ENCODE measurements around the gene SPPL2A.
A peak's percentile ranks its signal among the peaks of the same experiment; 100 is the strongest.

The SPPL2A gene

GRCh38 chr15:50773389-50773788 is 7.9 kb upstream of the SPPL2A start:
- Histone ChIP-seq H3K9me3 (replicated peaks; ENCODE audit: insufficient read depth, low read length) (no peaks in the 10 kb centered on the region), H3K9ac (ENCODE audit: low read length) (no peak overlapping the region), H3K36me3 (replicated peaks; ENCODE audit: insufficient read depth, low read length) (no peaks in the 10 kb centered on the region), H3K9me2 (replicated peaks; ENCODE audit: insufficient read depth, low read length) (no peaks in the 10 kb centered on the region), H3K4me2 (ENCODE audit: low read depth, low read length) (no peak overlapping the region), H3K4me1 (ENCODE audit: low read length) (no peaks in the 10 kb centered on the region), H3F3A (ENCODE audit: insufficient read depth, low read length) (no peaks in the 10 kb centered on the region), H2AFZ (ENCODE audit: low read length) (no peak overlapping the region), H3K79me2 (ENCODE audit: low read length) (no peaks in the 10 kb centered on the region), H3K27ac (ENCODE audit: low read length) (no peak overlapping the region), H3K4me3 (ENCODE audit: low read length) (no peak overlapping the region), H3K27me3 (replicated peaks; ENCODE audit: insufficient read depth, low read length) (no peaks in the 10 kb centered on the region), H4K20me1 (ENCODE audit: insufficient read depth, low read length) (no peaks in the 10 kb centered on the region)
- no peak for DNase-seq
- TF ChIP-seq EZH2 (optimal IDR thresholded peaks at IDR 0.05; ENCODE audit: low read depth, low read length) (no peak), EZH2phosphoT487 (IDR thresholded peaks at IDR 0.05; ENCODE audit: low read length) (no peak)
- TF ChIP-seq, protein P1, sequence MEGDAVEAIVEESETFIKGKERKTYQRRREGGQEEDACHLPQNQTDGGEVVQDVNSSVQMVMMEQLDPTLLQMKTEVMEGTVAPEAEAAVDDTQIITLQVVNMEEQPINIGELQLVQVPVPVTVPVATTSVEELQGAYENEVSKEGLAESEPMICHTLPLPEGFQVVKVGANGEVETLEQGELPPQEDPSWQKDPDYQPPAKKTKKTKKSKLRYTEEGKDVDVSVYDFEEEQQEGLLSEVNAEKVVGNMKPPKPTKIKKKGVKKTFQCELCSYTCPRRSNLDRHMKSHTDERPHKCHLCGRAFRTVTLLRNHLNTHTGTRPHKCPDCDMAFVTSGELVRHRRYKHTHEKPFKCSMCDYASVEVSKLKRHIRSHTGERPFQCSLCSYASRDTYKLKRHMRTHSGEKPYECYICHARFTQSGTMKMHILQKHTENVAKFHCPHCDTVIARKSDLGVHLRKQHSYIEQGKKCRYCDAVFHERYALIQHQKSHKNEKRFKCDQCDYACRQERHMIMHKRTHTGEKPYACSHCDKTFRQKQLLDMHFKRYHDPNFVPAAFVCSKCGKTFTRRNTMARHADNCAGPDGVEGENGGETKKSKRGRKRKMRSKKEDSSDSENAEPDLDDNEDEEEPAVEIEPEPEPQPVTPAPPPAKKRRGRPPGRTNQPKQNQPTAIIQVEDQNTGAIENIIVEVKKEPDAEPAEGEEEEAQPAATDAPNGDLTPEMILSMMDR (IDR thresholded peaks at IDR 0.05; ENCODE audit: low read length) = no peak

DNA sequence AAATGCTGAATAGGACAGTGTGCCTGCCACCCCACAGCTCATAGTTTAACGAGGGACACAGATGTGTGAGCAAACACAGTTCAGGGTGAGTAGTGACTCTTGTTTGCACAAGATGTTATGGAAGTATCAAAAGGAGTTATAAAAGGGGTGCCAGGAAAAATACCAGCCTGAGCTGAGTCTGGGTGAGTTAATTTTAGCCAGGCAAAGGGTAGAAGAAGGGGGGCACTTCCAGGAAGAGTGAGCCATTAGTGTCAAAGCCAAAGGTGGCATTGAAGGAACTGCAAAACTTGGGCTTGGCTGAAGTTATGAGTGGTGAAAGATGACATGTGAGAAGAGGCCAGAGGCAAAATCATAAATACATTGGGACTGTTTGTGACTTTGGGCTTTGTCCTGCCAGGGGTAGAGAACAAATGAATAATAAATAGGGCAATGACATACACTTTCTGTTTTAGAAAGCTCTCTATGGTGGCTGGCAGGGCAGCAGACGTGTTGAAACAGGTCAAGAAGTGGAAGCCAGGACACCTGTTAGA is 1.9 kb upstream of the SPPL2A start:
- Histone ChIP-seq H3K79me2 (ENCODE audit: low read length) (peaks cover 23% of the 10 kb centered on the region), H3K4me2 (ENCODE audit: low read depth, low read length) (no peak overlapping the region), H4K20me1 (ENCODE audit: insufficient read depth, low read length) (no peaks in the 10 kb centered on the region), H3K36me3 (replicated peaks; ENCODE audit: insufficient read depth, low read length) (no peaks in the 10 kb centered on the region), H3F3A (ENCODE audit: insufficient read depth, low read length) (peaks cover 21% of the 10 kb centered on the region), H3K27ac (ENCODE audit: low read length) (no peak overlapping the region), H3K9ac (ENCODE audit: low read length) (no peak overlapping the region), H3K4me3 (ENCODE audit: low read length) (no peak overlapping the region), H3K9me3 (replicated peaks; ENCODE audit: insufficient read depth, low read length) (no peaks in the 10 kb centered on the region), H2AFZ (ENCODE audit: low read length) (no peak overlapping the region), H3K4me1 (ENCODE audit: low read length) (peaks cover 9% of the 10 kb centered on the region), H3K9me2 (replicated peaks; ENCODE audit: insufficient read depth, low read length) (no peaks in the 10 kb centered on the region), H3K27me3 (replicated peaks; ENCODE audit: insufficient read depth, low read length) (no peaks in the 10 kb centered on the region)
- TF ChIP-seq, protein P1 (IDR thresholded peaks at IDR 0.05; ENCODE audit: low read length) = no peak
- no peak for TF ChIP-seq EZH2 (optimal IDR thresholded peaks at IDR 0.05; ENCODE audit: low read depth, low read length)
- no peak for TF ChIP-seq EZH2phosphoT487 (IDR thresholded peaks at IDR 0.05; ENCODE audit: low read length)
- no peak for DNase-seq

DNA sequence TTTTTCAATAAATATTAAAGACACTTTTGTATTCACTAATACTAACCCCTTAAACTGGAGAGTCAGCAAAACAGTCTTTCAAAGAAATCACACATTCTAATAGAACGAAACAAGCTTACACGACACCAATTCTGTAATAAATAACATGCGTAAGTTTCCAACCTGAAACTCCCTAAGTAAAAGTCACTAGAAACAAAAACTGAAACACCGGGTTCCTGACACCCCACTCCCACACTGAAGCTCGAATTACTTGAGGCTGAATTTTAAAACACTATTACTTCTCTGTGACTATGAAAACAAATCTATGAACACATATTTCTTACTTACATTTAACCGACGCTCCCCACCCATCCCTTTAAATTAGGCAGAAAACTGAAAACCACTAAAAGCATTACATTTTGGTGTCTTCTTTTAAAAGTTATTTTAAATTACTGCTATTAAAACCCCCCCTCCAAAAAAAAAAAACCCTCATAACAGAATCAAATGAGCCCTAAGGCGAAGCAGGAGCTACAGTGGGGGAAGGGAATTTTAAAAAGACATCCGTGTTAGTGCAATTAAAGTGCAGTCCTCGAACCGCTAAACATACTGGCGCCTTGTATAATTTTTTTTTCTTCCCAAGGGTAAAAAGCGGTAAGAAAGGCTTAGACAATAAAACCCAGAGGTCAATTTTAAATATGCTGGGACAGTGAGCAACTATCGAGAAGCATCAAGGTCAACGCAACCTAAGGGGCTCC is 878 bp downstream of the SPPL2A start:
- Histone ChIP-seq H3K36me3 (replicated peaks; ENCODE audit: insufficient read depth, low read length) (no peaks in the 10 kb centered on the region), H3K4me2 (ENCODE audit: low read depth, low read length) (peak overlapping the region; percentile 97), H2AFZ (ENCODE audit: low read length) (peak overlapping the region; percentile 99), H3K9me2 (replicated peaks; ENCODE audit: insufficient read depth, low read length) (no peaks in the 10 kb centered on the region), H3K4me3 (ENCODE audit: low read length) (peak overlapping the region; percentile 90), H3F3A (ENCODE audit: insufficient read depth, low read length) (peaks cover 21% of the 10 kb centered on the region), H3K79me2 (ENCODE audit: low read length) (peaks cover 46% of the 10 kb centered on the region), H3K4me1 (ENCODE audit: low read length) (peaks cover 9% of the 10 kb centered on the region), H3K27ac (ENCODE audit: low read length) (peak overlapping the region; percentile 75; the same call in 1 of the 2 replicates), H4K20me1 (ENCODE audit: insufficient read depth, low read length) (0 out of 2 replicates have a peak, but pooled peaks cover 2% of the 10 kb centered on the region), H3K9ac (ENCODE audit: low read length) (peak overlapping the region; percentile 82), H3K9me3 (replicated peaks; ENCODE audit: insufficient read depth, low read length) (no peaks in the 10 kb centered on the region), H3K27me3 (replicated peaks; ENCODE audit: insufficient read depth, low read length) (no peaks in the 10 kb centered on the region)
- TF ChIP-seq EZH2 (optimal IDR thresholded peaks at IDR 0.05; ENCODE audit: low read depth, low read length) (no peak), EZH2phosphoT487 (IDR thresholded peaks at IDR 0.05; ENCODE audit: low read length) (no peak)
- TF ChIP-seq, protein P1 (IDR thresholded peaks at IDR 0.05; ENCODE audit: low read length) = no peak
- DNase-seq = peak; percentile 83

All from MM.1S (cell line).